ENCODE results near the gene INSM1.
A peak's percentile ranks its signal among the peaks of the same experiment; 100 is the strongest.

The INSM1 gene

GRCh38 chr20:20333866-20334265 is 34.0 kb upstream of the INSM1 start:
- Histone ChIP-seq H3K4me3 (ENCODE audit: low read length, poor library complexity, severe bottlenecking) (no peak overlapping the region), H3K79me2 (ENCODE audit: insufficient read depth, low read length) (no peaks in the 10 kb centered on the region), H3K4me1 (ENCODE audit: insufficient read depth, low read length, poor library complexity, severe bottlenecking) (peaks cover 3% of the 10 kb centered on the region), H3K36me3 (ENCODE audit: insufficient read depth, low read length) (no peaks in the 10 kb centered on the region), H3K9me2 (replicated peaks; ENCODE audit: low read depth, low read length) (no peaks in the 10 kb centered on the region), H3K9me3 (ENCODE audit: insufficient read depth, low read depth, low read length) (no peaks in the 10 kb centered on the region), H3K27me3 (ENCODE audit: insufficient read depth, low read length, poor library complexity, severe bottlenecking) (no peaks in the 10 kb centered on the region), H3K4me2 (ENCODE audit: low read depth, low read length, poor library complexity, severe bottlenecking) (no peak overlapping the region), H4K20me1 (ENCODE audit: insufficient read depth, low read length, poor library complexity, severe bottlenecking) (no peaks in the 10 kb centered on the region), H2AFZ (ENCODE audit: low read length) (no peak overlapping the region), H3F3A (ENCODE audit: low read depth) (no peaks in the 10 kb centered on the region), H3K9ac (ENCODE audit: low read depth, low read length, poor library complexity, severe bottlenecking) (no peak overlapping the region)
- TF ChIP-seq EZH2phosphoT487 (IDR thresholded peaks at IDR 0.05; ENCODE audit: borderline replicate concordance) (no peak), CTCF (conservative IDR thresholded peaks at IDR 0.05; ENCODE audit: low read length) (no peak)

GRCh38 chr20:20334489-20334888 is 33.4 kb upstream of the INSM1 start:
- H3K36me3 ChIP-seq (ENCODE audit: insufficient read depth, low read length) = no peaks in the 10 kb centered on the region
- no peak overlapping the region for H3K9ac ChIP-seq (ENCODE audit: low read depth, low read length, poor library complexity, severe bottlenecking)
- H3K9me3 ChIP-seq (ENCODE audit: insufficient read depth, low read depth, low read length) = no peaks in the 10 kb centered on the region
- H4K20me1 ChIP-seq (ENCODE audit: insufficient read depth, low read length, poor library complexity, severe bottlenecking) = no peaks in the 10 kb centered on the region
- H3K9me2 ChIP-seq (replicated peaks; ENCODE audit: low read depth, low read length) = no peaks in the 10 kb centered on the region
- H3K79me2 ChIP-seq (ENCODE audit: insufficient read depth, low read length) = no peaks in the 10 kb centered on the region
- TF ChIP-seq CTCF (conservative IDR thresholded peaks at IDR 0.05; ENCODE audit: low read length) (no peak), EZH2phosphoT487 (IDR thresholded peaks at IDR 0.05; ENCODE audit: borderline replicate concordance) (no peak)
- H3K4me1 ChIP-seq (ENCODE audit: insufficient read depth, low read length, poor library complexity, severe bottlenecking) = peaks cover 3% of the 10 kb centered on the region
- no peak overlapping the region for H3K4me3 ChIP-seq (ENCODE audit: low read length, poor library complexity, severe bottlenecking)
- H2AFZ ChIP-seq (ENCODE audit: low read length) = no peak overlapping the region
- no peaks in the 10 kb centered on the region for H3F3A ChIP-seq (ENCODE audit: low read depth)
- H3K4me2 ChIP-seq (ENCODE audit: low read depth, low read length, poor library complexity, severe bottlenecking) = peak overlapping the region; percentile 26
- no peaks in the 10 kb centered on the region for H3K27me3 ChIP-seq (ENCODE audit: insufficient read depth, low read length, poor library complexity, severe bottlenecking)

- Histone ChIP-seq H3K9me3 (ENCODE audit: insufficient read depth, low read depth, low read length) (no peaks in the 10 kb centered on the region), H3F3A (ENCODE audit: low read depth) (no peaks in the 10 kb centered on the region), H3K36me3 (ENCODE audit: insufficient read depth, low read length) (no peaks in the 10 kb centered on the region), H3K4me3 (ENCODE audit: low read length, poor library complexity, severe bottlenecking) (no peak overlapping the region), H3K4me1 (ENCODE audit: insufficient read depth, low read length, poor library complexity, severe bottlenecking) (no peaks in the 10 kb centered on the region), H3K27me3 (ENCODE audit: insufficient read depth, low read length, poor library complexity, severe bottlenecking) (no peaks in the 10 kb centered on the region), H3K9ac (ENCODE audit: low read depth, low read length, poor library complexity, severe bottlenecking) (no peak overlapping the region), H2AFZ (ENCODE audit: low read length) (no peak overlapping the region), H3K4me2 (ENCODE audit: low read depth, low read length, poor library complexity, severe bottlenecking) (no peak overlapping the region), H3K9me2 (replicated peaks; ENCODE audit: low read depth, low read length) (no peaks in the 10 kb centered on the region), H4K20me1 (ENCODE audit: insufficient read depth, low read length, poor library complexity, severe bottlenecking) (no peaks in the 10 kb centered on the region), H3K79me2 (ENCODE audit: insufficient read depth, low read length) (no peaks in the 10 kb centered on the region)
- no peak for TF ChIP-seq EZH2phosphoT487 (IDR thresholded peaks at IDR 0.05; ENCODE audit: borderline replicate concordance)
- TF ChIP-seq CTCF (conservative IDR thresholded peaks at IDR 0.05; ENCODE audit: low read length) = no peak
Measured at GRCh38 chr20:20338133-20338730, 29.7 kb upstream of the INSM1 start.

Measured in Loucy (cell line).